ENCODE data around the gene BTF3. TPM values are rescaled to one million over a fixed set of nuclear protein-coding genes. Genes with fewer than 3 reads are reported as not detected.
A peak's percentile ranks its signal among the peaks of the same experiment; 100 is the strongest.

BTF3 gene
- polyA plus RNA-seq, 1 donor from 2014 or later, result 324 TPM

DNA sequence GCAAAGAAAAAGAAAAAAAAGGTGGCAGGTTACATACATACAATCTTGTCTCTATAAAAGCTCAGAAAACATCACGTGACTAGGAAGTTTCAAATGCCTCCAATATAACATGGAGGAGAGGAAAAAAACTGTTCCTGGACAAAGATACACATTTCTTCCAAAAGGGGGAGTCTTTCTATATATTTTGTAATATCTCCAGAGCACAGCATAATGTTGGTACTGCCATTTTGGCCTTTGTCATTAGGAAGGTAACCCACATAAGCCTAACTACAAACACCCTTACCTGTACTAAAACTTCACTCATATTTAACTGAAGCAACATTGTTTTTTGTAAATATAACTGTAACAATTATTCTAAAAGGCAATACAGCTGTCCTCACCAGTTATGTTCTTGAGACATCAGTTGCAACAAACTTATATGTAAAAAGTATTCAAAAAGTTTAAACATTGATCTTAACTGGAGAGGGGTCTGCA lies 1.2 kb upstream of the BTF3 start:
- Histone ChIP-seq H3K4me3 (ENCODE audit: low read length) (peak overlapping the region; percentile 91), H3K9ac (ENCODE audit: low read length) (no peak overlapping the region)

DNA sequence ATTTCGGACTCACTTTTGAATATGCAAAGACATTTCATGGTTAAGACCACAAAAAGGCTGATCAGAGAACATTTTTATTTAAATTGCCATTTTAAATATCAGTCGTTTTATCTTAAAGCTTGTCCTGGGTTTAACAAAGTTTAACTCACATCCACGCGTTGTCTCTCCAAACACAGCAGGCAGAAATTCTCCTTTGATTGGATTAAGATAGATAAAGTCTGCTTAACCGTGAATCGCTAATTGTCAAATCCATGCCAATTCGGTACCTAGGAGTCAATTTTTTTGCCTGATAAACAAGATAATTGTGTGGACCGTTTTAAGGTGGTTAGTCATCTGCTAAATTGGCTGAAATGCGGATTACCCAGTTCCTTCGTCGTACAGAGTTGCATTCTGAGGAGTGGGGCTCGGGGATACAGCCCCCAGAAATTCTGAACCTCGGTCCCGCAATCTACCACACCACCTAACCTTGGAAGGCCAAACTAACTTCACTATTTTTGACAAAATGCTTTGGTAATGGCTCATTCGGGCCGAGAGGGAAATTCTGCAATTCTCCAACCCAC lies 665 bp upstream of the BTF3 start:
- H3F3A ChIP-seq (ENCODE audit: insufficient read depth, low read length, poor library complexity, severe bottlenecking), result peaks cover 4% of the 10 kb centered on the region
- H4K20me1 ChIP-seq (ENCODE audit: insufficient read depth), result no peaks in the 10 kb centered on the region
- peaks cover 35% of the 10 kb centered on the region for H3K79me2 ChIP-seq (replicated peaks; ENCODE audit: insufficient read depth, low read length)
- no peaks in the 10 kb centered on the region for H3K9me3 ChIP-seq (ENCODE audit: low read length)
- H3K27ac ChIP-seq (ENCODE audit: low read length), result peak overlapping the region; percentile 93
- peak overlapping the region; percentile 91 for H3K4me3 ChIP-seq (ENCODE audit: low read length)
- H3K36me3 ChIP-seq (ENCODE audit: insufficient read depth, low read length), result no peaks in the 10 kb centered on the region
- H3K4me2 ChIP-seq (ENCODE audit: low read length), result peak overlapping the region; percentile 92
- no peaks in the 10 kb centered on the region for H3K27me3 ChIP-seq (ENCODE audit: insufficient read depth, low read depth, low read length)
- H2AFZ ChIP-seq (ENCODE audit: low read depth, low read length), result peak overlapping the region; percentile 97
- H3K9ac ChIP-seq (ENCODE audit: low read length), result peak overlapping the region; percentile 98
- no peaks in the 10 kb centered on the region for H3K9me2 ChIP-seq (ENCODE audit: insufficient read depth, low read length)
- no peak for TF ChIP-seq RAD21 (conservative IDR thresholded peaks at IDR 0.05)
- TF ChIP-seq TAF1 (IDR thresholded peaks at IDR 0.05; ENCODE audit: low read depth), result no peak
- TF ChIP-seq, protein P1, sequence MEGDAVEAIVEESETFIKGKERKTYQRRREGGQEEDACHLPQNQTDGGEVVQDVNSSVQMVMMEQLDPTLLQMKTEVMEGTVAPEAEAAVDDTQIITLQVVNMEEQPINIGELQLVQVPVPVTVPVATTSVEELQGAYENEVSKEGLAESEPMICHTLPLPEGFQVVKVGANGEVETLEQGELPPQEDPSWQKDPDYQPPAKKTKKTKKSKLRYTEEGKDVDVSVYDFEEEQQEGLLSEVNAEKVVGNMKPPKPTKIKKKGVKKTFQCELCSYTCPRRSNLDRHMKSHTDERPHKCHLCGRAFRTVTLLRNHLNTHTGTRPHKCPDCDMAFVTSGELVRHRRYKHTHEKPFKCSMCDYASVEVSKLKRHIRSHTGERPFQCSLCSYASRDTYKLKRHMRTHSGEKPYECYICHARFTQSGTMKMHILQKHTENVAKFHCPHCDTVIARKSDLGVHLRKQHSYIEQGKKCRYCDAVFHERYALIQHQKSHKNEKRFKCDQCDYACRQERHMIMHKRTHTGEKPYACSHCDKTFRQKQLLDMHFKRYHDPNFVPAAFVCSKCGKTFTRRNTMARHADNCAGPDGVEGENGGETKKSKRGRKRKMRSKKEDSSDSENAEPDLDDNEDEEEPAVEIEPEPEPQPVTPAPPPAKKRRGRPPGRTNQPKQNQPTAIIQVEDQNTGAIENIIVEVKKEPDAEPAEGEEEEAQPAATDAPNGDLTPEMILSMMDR (IDR thresholded peaks at IDR 0.05; ENCODE audit: poor library complexity, severe bottlenecking), result no peak
- TF ChIP-seq EZH2 (IDR thresholded peaks at IDR 0.05; ENCODE audit: borderline replicate concordance, insufficient read depth, low read length, poor library complexity, severe bottlenecking), result no peak
- no peak for TF ChIP-seq EP300 (conservative IDR thresholded peaks at IDR 0.05; ENCODE audit: poor library complexity, severe bottlenecking)
- TF ChIP-seq, protein P2, sequence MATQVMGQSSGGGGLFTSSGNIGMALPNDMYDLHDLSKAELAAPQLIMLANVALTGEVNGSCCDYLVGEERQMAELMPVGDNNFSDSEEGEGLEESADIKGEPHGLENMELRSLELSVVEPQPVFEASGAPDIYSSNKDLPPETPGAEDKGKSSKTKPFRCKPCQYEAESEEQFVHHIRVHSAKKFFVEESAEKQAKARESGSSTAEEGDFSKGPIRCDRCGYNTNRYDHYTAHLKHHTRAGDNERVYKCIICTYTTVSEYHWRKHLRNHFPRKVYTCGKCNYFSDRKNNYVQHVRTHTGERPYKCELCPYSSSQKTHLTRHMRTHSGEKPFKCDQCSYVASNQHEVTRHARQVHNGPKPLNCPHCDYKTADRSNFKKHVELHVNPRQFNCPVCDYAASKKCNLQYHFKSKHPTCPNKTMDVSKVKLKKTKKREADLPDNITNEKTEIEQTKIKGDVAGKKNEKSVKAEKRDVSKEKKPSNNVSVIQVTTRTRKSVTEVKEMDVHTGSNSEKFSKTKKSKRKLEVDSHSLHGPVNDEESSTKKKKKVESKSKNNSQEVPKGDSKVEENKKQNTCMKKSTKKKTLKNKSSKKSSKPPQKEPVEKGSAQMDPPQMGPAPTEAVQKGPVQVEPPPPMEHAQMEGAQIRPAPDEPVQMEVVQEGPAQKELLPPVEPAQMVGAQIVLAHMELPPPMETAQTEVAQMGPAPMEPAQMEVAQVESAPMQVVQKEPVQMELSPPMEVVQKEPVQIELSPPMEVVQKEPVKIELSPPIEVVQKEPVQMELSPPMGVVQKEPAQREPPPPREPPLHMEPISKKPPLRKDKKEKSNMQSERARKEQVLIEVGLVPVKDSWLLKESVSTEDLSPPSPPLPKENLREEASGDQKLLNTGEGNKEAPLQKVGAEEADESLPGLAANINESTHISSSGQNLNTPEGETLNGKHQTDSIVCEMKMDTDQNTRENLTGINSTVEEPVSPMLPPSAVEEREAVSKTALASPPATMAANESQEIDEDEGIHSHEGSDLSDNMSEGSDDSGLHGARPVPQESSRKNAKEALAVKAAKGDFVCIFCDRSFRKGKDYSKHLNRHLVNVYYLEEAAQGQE (IDR thresholded peaks at IDR 0.05; ENCODE audit: borderline replicate concordance), result no peak
- TF ChIP-seq SMC3 (conservative IDR thresholded peaks at IDR 0.05; ENCODE audit: poor library complexity), result no peak
- TF ChIP-seq MXI1 (conservative IDR thresholded peaks at IDR 0.05; ENCODE audit: poor library complexity, severe bottlenecking), result no peak

More for the DNA sequence above, 1.2 kb upstream of the BTF3 start:
- H3K79me2 ChIP-seq (replicated peaks; ENCODE audit: insufficient read depth, low read length), result peaks cover 35% of the 10 kb centered on the region
- peak overlapping the region; percentile 92 for H3K4me2 ChIP-seq (ENCODE audit: low read length)
- no peaks in the 10 kb centered on the region for H3K27me3 ChIP-seq (ENCODE audit: insufficient read depth, low read depth, low read length)
- peak overlapping the region; percentile 93 for H3K27ac ChIP-seq (ENCODE audit: low read length)
- no peak for TF ChIP-seq EP300 (conservative IDR thresholded peaks at IDR 0.05; ENCODE audit: poor library complexity, severe bottlenecking)
- TF ChIP-seq, protein P1 (IDR thresholded peaks at IDR 0.05; ENCODE audit: poor library complexity, severe bottlenecking), result peak; percentile 34
- no peaks in the 10 kb centered on the region for H3K9me2 ChIP-seq (ENCODE audit: insufficient read depth, low read length)
- H3K36me3 ChIP-seq (ENCODE audit: insufficient read depth, low read length), result no peaks in the 10 kb centered on the region
- H3K9me3 ChIP-seq (ENCODE audit: low read length), result no peaks in the 10 kb centered on the region
- no peaks in the 10 kb centered on the region for H4K20me1 ChIP-seq (ENCODE audit: insufficient read depth)
- peaks cover 4% of the 10 kb centered on the region for H3F3A ChIP-seq (ENCODE audit: insufficient read depth, low read length, poor library complexity, severe bottlenecking)
- H2AFZ ChIP-seq (ENCODE audit: low read depth, low read length), result peak overlapping the region; percentile 97
